HG03342 (cell line): ENCODE data around the gene EDEM2.
"Not testable (repeated sequence)": the region's sequence is repeated elsewhere in the genome, so short reads cannot be mapped to it uniquely, and the experiment has no call there.

Experiments
- ATAC-seq: cut with Tn5 transposase; IDR thresholded peaks from one replicate; pipeline ENCODE4 v1.9.1; 2021; ENCODE audit warnings: mild to moderate bottlenecking, moderate library complexity; ENCODE audit not compliant: unreplicated experiment

Gene EDEM2, protein sequence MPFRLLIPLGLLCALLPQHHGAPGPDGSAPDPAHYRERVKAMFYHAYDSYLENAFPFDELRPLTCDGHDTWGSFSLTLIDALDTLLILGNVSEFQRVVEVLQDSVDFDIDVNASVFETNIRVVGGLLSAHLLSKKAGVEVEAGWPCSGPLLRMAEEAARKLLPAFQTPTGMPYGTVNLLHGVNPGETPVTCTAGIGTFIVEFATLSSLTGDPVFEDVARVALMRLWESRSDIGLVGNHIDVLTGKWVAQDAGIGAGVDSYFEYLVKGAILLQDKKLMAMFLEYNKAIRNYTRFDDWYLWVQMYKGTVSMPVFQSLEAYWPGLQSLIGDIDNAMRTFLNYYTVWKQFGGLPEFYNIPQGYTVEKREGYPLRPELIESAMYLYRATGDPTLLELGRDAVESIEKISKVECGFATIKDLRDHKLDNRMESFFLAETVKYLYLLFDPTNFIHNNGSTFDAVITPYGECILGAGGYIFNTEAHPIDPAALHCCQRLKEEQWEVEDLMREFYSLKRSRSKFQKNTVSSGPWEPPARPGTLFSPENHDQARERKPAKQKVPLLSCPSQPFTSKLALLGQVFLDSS

DNA sequence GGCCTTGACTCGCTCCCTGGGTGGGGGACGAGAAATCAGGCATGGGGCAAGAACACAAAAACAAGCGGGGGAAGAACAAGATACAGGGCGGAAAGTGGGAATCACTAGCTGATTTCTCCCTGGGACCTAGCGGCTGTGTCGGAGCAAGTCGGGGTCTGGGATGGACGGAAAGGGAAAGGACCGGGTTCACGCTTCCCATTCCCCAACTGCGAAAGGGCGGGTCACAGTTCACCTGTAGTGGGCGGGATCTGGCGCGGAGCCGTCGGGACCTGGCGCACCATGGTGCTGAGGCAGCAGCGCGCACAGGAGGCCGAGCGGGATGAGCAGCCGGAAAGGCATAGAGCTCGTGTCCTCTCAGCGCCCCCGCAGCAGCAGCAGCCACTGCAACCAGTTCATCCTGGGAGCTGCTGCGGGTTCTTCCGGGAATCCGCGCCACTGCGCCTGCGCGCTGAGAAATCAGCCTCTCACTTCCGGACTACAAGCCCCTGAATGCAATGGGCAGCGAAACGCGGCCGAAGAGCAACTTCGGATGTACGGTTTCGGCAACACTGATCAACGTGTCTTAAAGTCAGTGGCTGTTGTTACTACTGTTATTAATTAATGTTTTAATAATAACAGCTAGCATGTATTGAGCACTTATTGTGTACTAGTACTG lies at the start of gene EDEM2:
TSS of gene EDEM2 (minus strand) at position 417 of the 655 bp plus-strand sequence. CDS start at position 339, 78 bp downstream.
- peak; percentile 80 for ATAC-seq

DNA sequence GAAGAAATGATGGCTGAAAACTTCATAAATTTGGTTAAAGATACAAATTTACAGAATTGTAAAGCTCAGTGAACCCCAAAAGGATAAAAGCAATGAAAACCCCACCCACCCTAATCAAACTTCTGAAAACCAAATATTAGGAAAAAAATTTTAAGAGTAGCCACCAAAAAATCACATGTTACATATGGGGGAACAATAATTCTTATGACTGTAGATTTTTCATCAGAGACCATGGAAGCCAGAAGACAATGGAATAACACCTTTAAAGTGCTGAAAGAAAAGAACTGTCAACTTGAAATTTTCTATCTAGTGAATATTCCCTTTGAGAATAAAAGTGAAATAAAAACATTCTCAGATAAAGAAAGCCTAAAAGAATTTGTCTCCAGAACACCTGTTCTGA lies 49.2 kb upstream of the EDEM2 start:
- ATAC-seq: no peak

DNA sequence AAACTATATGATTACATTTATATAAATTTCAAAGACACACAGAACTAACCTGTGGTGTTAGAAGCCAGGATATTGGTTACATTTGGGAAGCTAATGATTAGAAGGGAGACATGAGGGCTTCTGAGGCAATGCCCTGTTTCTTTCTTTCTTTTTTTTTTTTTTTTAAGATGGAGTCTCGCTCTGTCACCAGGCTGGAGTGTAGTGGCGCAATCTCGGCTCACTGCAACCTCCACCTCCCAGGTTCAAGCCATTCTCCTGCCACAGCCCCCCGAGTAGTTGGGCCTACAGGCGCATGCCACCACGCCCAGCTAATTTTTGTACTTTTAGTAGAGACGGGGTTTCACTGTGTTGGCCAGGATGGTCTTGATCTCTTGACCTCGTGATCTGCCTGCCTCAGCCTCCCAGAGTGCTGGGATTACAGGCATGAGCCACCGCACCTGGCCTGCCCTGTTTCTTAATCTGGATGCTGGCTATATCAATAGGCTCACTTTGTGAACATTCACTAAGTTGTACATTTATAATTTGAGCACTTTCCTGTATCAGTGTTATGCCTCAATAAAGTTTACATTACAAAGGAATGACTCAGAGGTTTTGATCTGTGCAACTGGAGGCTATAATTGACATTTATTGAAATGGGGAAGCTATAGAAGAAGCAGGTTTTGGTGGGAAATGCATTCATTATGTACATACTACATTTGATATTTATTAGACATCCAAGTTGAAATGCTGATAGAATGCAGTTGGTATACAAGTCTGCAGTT lies 46.1 kb upstream of the EDEM2 start:
- ATAC-seq: not testable (repeated sequence)

DNA sequence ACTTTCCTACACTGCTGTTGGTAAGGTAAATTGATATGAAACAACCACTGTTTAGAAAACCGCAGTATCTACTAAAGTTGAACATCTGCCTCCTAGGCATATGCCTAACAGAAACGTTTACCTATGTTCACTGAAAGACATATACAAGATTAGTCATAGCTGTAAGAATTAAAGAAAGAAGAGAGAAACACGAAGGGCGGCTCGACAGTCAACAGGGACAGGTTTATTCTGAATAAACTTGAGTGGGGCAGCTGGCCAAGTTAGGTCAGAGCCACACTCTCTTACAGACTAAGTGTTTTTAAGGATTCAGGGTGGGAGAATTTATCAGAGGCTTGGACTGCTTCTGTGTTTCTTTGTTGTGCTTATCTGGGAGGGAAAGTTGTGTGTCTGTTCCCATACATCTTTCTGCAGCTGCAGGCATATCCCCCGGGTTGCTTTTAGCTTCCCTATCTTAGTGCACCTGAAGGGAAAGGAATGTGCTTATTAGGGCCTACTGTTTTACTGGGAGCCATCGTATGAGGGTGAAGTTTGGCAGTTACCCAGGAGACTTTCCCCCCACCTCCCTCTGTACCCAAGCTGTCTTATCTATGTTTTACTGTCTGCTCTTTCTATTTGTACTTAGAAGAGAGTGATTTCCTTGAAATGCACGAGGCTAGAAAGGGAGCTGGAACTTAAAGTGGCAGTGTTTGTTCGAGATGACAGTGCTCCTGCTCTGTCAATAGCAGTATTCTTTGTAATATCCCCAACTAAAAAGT lies 45.2 kb upstream of the EDEM2 start:
- ATAC-seq: no peak

DNA sequence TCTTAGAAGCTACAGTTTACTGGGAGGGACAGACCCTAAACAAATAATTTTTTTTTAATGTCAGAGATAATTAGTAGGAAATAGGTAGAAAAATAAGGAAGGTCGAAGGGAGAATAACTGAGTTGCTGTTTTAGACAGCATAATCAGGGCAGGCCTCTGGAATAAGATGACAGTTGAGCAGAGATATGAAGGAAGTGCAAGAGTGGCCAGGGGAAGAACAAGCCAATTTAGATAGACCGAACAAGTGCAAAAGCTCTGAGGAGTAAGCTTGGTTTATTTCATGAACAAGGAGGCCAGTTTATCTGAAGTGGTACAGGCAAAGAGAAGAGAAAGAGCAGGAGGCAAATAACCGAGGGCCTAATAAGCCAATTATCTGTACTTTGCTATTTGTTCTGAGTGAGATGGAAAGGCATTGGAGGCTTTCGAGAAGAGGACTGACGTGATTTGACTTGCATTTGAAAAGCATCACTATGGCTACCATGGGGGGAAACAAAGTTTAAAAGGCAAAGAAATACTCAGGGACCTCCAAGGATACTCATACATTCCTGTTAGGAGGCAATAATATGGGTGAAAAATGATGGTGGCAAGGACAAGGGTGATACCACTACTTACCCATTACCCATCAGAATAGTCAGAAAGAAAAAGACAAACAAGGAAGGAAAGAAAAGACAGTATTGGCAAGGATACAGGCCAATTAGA lies 44.4 kb upstream of the EDEM2 start:
- ATAC-seq: no peak

DNA sequence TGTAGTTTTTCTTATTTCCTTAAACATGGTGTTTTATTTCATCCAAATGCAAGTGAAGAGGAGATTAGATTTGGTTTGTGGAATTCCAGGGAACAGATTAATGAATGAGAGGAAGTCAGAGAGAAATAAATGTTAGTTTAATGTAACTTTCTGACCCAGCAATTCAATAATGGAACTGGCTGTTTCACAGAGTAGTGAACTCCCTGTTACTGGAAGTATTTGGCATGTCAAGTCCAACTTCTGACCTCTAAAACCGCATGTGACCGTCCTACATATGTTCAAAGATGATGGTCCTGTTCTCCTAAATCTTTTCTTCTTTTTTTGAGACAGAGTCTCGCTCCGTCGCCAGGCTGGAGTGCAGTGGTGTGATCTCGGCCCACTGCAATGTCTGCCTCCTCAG lies 43.4 kb upstream of the EDEM2 start:
- no peak for ATAC-seq

DNA sequence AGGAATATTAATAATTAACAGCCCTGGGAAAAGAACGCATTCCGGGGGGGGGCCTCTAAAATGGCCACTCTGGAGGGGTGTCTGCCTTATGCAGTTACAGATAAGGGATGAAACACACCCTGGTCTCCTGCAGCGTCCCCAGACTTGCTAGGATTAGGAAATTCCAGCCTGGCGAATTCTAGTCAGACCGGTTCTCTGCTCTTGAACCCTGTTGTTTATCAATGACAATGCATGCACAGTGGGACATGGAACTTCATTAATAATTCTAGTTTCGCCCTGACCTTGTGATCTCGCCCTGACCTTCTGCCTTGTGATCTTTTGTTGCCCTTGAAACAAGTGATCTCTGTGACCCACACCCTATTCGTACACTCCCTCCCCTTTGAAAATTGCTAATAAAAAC lies 42.1 kb upstream of the EDEM2 start:
- not testable (repeated sequence) for ATAC-seq

DNA sequence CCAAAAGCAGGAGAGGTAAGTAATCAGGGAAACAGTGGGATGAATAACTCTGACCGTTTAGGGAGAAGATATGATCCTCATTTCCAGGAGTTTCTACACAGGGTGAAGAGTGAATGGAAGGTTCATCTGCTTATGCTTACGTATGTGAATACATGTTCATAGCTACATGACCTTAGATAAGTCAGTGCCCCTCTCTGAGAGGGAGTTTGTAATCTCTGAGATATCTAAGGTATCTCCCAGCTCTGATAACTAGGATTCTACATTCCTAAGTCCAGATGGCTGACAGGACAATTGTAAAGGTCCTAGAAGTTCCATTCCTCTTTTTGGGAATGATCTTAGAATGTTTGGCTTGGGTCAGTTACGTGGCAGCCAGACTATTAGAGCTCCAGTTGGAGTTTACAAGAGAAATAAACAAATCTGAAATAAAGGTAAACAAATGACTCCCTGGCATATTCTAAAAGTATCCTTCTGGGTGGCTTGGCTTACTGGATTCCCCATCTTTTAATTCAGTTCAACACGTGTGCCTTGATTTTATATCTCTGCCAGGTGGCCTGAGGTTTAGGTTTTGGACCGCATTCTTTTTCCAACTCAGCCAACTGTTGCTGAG lies 40.6 kb upstream of the EDEM2 start:
- ATAC-seq: no peak

DNA sequence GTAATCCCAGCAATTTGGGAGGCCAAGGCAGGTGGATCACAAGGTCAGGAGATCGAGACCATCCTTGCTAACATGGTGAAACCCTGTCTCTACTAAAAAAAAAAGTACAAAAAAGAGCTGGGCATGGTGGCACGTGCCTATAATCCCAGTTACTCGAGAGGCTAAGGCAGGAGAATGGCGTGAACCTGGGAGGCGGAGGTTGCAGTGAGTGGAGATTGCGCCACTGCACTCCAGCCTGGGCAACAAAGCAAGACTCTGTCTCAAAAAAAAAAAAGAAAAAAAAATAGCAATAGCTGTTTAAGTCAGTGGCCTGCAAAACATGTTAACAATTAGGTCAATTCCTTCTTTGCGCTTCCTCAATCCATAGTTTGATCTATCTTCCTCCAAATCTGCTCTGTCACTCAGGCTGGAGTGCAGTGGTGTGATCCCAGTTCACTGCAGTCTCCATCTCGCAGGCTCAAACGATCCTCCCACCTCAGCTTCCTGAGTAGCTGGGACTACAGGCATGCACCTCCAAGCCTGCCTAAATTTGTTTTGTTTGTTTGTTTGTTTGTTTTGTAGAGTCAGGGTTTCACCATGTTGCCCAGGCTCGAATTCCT lies 39.7 kb upstream of the EDEM2 start:
- ATAC-seq: not testable (repeated sequence)

DNA sequence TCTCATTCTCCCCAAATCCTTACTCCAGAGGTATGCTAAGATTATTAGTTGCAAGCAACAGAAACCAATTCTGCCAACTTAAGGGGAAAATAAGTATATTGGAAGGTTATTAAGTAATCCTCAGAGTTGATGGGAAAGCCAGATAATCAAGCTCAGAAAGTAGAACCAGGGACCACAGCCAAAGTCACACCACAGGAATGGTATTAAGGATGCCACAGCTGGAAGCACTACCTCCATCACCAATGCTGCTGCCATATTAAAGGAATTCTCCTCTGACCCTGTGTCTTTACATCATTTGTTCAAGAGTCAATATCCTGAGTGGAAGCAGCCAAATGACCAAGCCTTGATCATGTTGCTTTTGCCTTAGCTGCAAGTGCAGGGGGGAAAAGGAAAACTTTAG lies 34.6 kb upstream of the EDEM2 start:
- no peak for ATAC-seq

DNA sequence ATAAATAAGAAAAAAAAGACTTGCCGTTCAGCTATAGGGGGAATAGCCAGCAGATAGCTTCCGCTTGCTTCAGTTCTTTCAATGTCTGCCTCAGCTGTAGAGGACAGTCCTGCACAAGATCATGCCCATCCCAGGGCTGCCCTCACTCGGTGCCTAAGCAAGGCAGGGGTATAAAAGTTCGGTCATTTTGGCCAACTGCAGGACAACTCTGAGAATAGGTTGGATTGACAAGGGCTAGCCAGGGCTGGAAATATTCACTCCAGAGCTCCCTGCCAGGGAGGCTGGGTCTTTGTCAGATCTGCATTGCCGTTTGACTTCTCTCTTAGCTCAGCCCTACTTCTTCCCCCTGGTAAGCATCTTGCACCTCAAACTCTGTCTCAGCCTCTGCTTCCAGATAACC lies 33.1 kb upstream of the EDEM2 start:
- no peak for ATAC-seq

DNA sequence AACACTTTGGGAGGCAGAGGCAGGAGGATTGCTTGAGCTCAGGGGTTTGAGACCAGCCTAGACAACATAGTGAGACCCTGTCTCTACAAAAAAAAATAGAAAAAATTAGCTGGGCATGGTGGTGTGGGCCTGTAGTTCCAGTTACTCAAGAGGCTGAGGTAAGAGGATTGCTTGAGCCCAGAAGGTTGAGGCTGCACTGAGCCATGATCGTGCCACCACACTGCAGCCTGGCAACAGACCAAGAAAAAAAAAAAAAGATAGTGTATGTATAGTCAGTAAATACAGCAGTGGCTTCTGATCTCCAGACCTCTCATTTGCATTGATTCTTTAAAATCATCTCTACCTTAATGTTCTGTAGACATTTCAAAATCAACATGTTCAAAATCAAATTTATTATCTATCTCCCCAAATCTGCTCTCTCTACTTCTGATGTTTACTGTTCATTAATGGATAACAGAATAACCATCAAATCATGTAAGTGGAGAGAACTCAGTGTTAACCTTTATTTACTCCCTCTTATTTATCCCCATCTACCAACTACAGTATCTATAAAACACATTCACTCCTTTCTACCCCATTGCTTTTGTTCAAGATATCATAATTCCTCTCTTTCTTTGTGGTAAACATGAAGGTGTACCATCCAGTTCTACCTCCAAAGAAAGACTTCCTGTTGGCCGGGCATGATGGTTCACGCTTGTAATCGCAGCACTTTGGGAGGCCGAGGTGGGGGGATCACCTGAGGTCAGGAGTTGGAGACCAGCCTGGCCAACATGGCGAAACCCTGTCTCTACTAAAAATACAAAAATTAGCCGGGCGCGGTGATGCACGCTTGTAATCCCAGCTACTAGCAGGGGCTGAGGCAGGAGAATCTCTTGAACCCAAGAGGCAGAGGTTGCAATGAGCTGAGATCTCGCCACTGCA lies 32.4 kb upstream of the EDEM2 start:
- no peak for ATAC-seq

DNA sequence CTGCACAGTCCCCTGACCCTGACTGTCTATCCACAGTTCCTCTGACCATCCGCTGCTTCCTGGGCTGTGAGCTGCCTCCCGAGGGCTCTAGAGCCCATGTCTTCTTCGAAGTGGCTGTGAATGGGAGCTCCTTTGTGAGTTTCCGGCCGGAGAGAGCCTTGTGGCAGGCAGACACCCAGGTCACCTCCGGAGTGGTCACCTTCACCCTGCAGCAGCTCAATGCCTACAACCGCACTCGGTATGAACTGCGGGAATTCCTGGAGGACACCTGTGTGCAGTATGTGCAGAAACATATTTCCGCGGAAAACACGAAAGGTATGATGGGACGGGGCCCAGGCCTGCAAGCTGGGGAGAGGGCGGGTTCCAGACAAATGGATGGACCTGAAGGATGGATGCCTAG lies 29.0 kb upstream of the EDEM2 start:
- no peak for ATAC-seq

DNA sequence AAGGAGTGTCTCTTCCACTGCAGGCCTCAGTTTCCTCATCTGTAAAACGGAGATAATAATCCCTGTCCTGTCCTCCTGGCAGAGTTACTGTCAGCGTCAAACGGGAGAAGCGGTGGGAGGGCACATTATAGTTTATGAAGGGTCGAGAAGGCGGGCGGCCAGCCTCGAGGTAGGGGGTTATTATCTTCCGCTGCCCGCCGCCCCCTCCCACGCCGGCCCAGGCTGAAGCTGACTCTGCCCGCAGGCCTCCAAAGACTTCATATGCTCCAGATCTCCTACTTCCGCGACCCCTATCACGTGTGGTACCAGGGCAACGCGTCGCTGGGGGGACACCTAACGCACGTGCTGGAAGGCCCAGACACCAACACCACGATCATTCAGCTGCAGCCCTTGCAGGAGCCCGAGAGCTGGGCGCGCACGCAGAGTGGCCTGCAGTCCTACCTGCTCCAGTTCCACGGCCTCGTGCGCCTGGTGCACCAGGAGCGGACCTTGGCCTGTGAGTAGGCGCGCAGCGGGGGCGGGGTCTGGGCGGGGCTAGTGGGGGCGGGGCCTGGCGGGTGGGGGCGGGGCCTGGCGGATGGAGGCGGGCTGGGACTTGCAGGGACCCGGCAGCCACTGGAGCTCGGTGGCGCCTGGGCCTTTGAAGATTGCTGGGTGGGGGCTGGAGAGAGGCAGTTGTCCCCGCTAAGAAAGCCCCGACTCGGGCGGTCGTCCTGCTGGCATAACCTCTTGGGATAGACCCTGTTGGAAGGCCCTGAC lies 27.5 kb upstream of the EDEM2 start:
- ATAC-seq: no peak

DNA sequence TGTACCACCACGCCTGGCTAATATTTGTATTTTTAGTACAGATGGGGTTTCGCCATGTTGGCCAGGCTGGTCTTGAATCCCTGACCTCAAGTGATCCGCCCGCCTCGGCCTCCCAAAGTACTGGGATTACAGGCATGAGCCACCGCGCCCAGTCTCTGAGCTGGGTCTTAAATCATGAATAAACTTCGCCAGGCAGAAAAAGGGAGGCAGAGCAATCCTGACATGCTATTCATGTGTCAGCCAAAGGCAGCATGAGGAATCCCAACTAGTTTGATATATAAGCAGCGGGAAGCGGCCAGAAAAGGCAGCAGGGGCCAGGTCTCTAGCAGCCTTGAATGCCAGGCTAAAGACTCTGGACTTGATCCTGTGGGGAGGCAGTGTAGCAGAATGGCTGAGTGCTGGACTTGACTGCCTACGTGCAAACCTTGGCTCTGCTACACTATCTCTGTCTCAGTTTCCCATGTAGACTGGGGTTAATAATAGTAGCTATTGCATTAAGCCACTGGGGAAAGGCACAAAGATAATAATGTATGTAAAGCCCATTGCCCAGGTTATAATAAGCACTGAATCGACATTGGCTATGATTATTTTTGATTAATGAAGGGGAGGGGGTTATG lies 26.5 kb upstream of the EDEM2 start:
- no peak for ATAC-seq

DNA sequence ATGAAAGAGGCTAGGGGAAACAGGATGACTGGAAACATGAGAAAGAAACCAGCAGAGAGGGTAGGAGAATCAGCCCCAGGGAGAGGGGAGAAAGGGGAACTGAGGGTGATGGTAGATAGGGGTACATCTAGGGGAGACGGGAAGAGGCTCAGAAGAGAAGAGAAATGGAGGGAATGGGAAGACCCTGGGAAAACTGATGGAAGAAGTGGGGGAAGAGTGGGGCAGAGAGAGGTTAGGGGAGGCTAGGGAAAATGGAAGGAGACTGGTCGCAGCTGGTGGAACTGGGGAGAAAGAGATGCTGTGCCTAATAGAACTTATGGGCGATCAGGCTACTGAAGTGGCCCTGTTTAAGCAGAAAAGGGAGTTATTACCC lies 25.3 kb upstream of the EDEM2 start:
- ATAC-seq: no peak
